Measurements from ENCODE around the gene LUM.

LUM gene

GRCh38 chr12:91105807-91106206 is 5.5 kb downstream of the LUM start:
- in situ Hi-C loops (cut with MboI; ENCODE audit: low sequenced_read_pairs, unreplicated experiment): loop anchor here (10.0 kb wide), 1 partner anchor 121 kb away; no protein-coding TSS in a partner anchor
- no peak for TF ChIP-seq CTCF (IDR thresholded peaks at IDR 0.05; ENCODE audit: borderline replicate concordance, control extremely low read depth, extremely low read depth, insufficient read depth, missing control alignments)

GRCh38 chr12:91104812-91105466 is 6.4 kb downstream of the LUM start:
- no peak for DNase-seq (ENCODE audit: low spot score)
- TF ChIP-seq CTCF (IDR thresholded peaks at IDR 0.05; ENCODE audit: borderline replicate concordance, control extremely low read depth, extremely low read depth, insufficient read depth, missing control alignments): no peak
- in situ Hi-C loops (cut with MboI; ENCODE audit: low sequenced_read_pairs, unreplicated experiment): loop anchor here (10.0 kb wide), 1 partner anchor 120 kb away; no protein-coding TSS in a partner anchor

More at GRCh38 chr12:91105807-91106206, 5.5 kb downstream of the LUM start:
- no peak for DNase-seq (ENCODE audit: low spot score)

- TF ChIP-seq CTCF (IDR thresholded peaks at IDR 0.05; ENCODE audit: borderline replicate concordance, control extremely low read depth, extremely low read depth, insufficient read depth, missing control alignments): no peak
- in situ Hi-C loops (cut with MboI; ENCODE audit: low sequenced_read_pairs, unreplicated experiment): loop anchor here (10.0 kb wide), 1 partner anchor 119 kb away; no protein-coding TSS in a partner anchor
- no peak for DNase-seq (ENCODE audit: low spot score)
These were observed 7.7 kb downstream of the LUM start for GRCh38 chr12:91103624-91104023.

GRCh38 chr12:91103101-91103500 is 8.2 kb downstream of the LUM start:
- DNase-seq (ENCODE audit: low spot score): no peak
- in situ Hi-C loops (cut with MboI; ENCODE audit: low sequenced_read_pairs, unreplicated experiment): loop anchor here (10.0 kb wide), 1 partner anchor 118 kb away; no protein-coding TSS in a partner anchor
- TF ChIP-seq CTCF (IDR thresholded peaks at IDR 0.05; ENCODE audit: borderline replicate concordance, control extremely low read depth, extremely low read depth, insufficient read depth, missing control alignments): no peak

- no peak for TF ChIP-seq CTCF (IDR thresholded peaks at IDR 0.05; ENCODE audit: borderline replicate concordance, control extremely low read depth, extremely low read depth, insufficient read depth, missing control alignments)
- in situ Hi-C loops (cut with MboI; ENCODE audit: low sequenced_read_pairs, unreplicated experiment): loop anchor here (10.0 kb wide), 1 partner anchor 116 kb away; no protein-coding TSS in a partner anchor
- no peak for DNase-seq (ENCODE audit: low spot score)
These were observed 10.4 kb downstream of the LUM start for GRCh38 chr12:91100906-91101305.

GRCh38 chr12:91099836-91100235 is 11.5 kb downstream of the LUM start:
- in situ Hi-C loops (cut with MboI; ENCODE audit: low sequenced_read_pairs, unreplicated experiment): loop anchor here (10.0 kb wide), 1 partner anchor 115 kb away; no protein-coding TSS in a partner anchor
- no peak for DNase-seq (ENCODE audit: low spot score)

More at GRCh38 chr12:91099836-91100235, 11.5 kb downstream of the LUM start:
- no peak for TF ChIP-seq CTCF (IDR thresholded peaks at IDR 0.05; ENCODE audit: borderline replicate concordance, control extremely low read depth, extremely low read depth, insufficient read depth, missing control alignments)

Measured in GM13976 (cell line).